ENCODE measurements around the gene PARN.
A peak's percentile ranks its signal among the peaks of the same experiment; 100 is the strongest.

PARN gene

DNA sequence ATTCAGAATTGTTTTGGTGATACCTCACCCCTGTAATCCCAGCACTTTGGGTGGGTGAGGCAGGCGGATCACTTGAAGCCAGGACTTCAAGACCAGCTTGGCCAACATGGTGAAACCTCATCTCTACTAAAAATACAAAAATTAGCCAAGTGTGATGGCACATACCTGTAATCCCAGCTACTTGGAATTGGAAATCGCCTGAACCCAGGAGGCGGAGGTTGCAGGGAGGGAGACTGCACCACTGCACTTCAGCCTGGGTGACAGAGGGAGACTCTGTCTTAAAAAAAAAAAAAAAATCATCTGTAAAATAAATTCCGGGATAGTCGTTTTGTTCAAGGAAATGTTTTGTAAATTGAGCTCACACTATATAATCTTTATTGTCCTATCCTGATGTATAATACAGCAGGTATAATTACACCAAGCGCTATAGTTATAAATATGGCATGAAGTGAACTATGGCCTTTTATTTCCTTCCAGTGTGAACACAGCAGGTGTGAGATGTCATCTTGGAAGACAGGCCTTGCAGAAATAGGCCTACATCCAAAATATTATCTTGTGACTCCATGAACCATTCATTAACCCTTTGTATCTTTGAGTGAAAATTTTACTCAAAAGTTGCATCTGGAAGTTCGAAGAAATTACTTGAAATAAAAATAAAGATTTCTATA lies 38.6 kb upstream of the PARN start:
- DNase-seq (ENCODE audit: insufficient read length, low spot score) (no peak), FAIRE-seq (no peak)
- TF ChIP-seq, protein P1, sequence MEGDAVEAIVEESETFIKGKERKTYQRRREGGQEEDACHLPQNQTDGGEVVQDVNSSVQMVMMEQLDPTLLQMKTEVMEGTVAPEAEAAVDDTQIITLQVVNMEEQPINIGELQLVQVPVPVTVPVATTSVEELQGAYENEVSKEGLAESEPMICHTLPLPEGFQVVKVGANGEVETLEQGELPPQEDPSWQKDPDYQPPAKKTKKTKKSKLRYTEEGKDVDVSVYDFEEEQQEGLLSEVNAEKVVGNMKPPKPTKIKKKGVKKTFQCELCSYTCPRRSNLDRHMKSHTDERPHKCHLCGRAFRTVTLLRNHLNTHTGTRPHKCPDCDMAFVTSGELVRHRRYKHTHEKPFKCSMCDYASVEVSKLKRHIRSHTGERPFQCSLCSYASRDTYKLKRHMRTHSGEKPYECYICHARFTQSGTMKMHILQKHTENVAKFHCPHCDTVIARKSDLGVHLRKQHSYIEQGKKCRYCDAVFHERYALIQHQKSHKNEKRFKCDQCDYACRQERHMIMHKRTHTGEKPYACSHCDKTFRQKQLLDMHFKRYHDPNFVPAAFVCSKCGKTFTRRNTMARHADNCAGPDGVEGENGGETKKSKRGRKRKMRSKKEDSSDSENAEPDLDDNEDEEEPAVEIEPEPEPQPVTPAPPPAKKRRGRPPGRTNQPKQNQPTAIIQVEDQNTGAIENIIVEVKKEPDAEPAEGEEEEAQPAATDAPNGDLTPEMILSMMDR (IDR thresholded peaks at IDR 0.05; ENCODE audit: insufficient read depth, missing control alignments) = no peak

DNA sequence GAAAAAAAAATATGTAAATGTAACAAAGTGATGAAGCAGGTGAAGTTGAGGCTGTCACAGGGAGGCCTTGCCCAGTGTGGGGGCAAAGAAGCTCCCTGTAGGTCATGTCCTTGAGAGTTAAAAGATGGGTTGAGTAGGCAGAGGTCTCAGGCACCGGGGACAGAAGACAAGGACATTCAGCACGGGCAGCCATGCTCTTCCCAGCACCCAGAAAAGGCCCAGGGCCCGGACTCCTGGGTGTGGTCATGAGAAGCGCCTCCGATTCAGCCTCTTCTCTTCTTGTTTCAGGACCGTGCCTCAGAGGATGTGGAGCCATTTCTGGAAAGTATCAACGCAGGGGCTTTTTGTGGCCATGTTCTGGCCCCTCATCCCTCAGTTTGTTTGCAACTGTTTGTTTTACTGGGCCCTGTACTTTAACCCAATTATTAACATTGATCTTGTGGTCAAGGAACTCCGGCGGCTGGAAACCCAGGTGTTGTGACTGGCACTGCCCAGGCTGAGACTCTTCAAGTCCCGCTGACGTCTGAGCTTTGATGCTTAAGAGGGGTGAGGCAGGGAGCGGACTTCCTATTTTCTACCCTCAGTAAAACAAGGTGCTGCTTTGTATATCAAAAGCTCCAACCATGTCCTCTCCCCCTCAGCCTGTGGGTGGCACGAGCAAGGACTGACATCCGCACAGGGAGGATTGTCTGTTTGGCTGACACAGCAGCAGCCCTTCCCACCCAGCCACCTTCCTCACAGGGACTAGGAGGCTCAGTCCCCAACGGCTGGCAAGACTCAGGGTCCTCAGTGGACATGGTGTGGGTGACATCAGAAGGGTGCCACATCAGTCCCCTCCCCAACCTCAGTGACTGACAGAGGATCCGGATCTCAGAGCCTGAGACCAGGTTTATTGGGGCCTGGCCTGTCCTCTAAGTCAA lies 37.5 kb upstream of the PARN start:
- FAIRE-seq = no peak
- TF ChIP-seq, protein P1 (IDR thresholded peaks at IDR 0.05; ENCODE audit: insufficient read depth, missing control alignments) = no peak
- no peak for DNase-seq (ENCODE audit: insufficient read length, low spot score)

DNA sequence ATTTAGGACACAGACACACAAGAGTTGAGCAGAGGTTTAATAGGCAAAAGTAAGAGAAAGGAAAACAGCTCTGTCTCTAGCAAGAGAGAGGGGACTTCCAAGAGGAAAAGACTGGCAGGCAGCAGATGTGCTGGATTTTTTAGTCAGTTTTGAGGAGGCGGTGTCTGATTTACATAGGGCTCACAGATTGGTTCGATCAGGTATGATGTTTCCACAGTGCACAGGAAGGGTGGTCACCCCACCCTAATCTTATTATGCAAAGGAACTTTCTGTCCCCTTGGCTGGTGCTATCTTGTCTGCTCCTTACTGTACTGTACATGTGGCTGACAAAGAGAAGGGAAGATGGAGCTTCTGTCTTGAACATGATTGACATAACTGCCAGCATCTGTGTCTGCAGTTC lies 28.0 kb upstream of the PARN start:
- peak; percentile 86 for FAIRE-seq
- DNase-seq (ENCODE audit: insufficient read length, low spot score) = peak; percentile 41
- TF ChIP-seq, protein P1 (IDR thresholded peaks at IDR 0.05; ENCODE audit: insufficient read depth, missing control alignments) = no peak

DNA sequence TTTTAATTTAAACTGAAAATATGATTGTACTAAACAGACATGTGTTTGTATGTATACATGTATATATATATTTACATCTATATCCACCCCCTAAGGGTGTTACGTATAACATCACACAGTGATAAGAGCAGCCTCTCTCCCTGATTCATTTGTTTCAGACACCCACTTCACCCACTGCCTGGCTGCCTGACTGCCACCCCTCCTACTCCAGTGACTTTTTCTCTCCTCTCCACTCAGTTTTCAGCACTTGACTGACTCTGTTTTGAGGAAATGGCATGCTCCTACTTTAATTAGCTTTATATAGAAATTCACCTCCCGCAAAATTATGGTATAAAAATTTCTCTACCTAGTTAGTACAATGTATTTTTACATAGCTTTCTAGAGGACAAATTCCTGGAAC lies 22.7 kb upstream of the PARN start:
- DNase-seq (ENCODE audit: insufficient read length, low spot score) (no peak), FAIRE-seq (no peak)
- TF ChIP-seq, protein P1 (IDR thresholded peaks at IDR 0.05; ENCODE audit: insufficient read depth, missing control alignments) = no peak

DNA sequence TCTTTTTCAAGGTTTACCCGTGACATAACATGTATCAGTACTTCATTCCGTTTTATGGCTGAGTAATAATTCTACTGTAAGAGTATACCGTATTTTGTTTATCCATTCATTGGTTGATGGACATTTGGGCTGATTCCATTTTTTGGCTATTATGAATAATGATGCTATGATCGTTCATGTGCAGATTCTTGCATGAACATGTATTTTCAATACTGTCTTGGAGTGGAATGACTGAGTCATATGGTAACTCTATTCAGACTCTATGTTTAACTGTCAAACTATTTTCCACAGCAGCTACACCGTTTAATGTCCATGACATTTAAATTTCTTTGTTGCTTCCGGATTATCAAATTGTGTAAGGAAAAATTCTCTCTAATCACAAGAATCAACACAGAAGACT lies 20.6 kb upstream of the PARN start:
- FAIRE-seq (no peak), DNase-seq (ENCODE audit: insufficient read length, low spot score) (no peak)
- TF ChIP-seq, protein P1 (IDR thresholded peaks at IDR 0.05; ENCODE audit: insufficient read depth, missing control alignments) = no peak

DNA sequence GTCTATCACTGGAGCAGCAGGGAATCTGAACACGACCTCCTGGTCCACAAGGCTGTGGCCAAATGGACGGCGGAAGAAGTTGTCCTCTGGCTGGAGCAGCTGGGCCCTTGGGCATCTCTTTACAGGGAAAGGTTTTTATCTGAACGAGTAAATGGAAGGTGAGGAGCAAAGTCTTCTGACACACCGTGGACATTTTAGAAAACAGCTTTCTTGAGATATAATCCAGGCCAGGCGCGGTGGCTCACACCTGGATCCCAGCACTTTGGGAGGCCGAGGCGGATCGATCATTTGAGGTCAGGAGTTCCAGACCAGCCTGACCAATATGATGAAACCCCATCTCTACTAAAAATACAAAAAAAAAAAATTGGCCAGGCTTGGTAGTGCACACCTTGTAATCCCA lies 19.8 kb upstream of the PARN start:
- TF ChIP-seq, protein P1 (IDR thresholded peaks at IDR 0.05; ENCODE audit: insufficient read depth, missing control alignments) = no peak
- FAIRE-seq (no peak), DNase-seq (ENCODE audit: insufficient read length, low spot score) (no peak)

DNA sequence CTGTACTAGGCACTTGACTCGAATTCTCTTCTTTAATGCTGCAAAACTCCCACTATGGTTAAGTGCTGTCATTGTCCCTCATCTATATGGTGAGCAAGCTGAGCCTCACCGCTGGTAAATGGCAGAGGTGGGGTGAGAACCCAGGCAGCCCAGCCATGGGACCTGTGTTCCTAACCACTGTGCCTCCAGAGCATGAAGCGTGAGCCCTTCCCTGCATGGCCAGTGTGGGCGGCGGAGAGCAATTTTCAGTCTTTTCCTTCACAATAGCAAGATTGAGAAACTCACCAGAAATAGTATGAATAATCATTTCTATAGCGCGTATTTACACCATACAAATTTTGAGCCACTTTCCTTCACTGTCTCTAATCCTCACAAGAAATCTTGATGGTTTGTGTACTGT lies 11.9 kb upstream of the PARN start:
- FAIRE-seq = no peak
- no peak for DNase-seq (ENCODE audit: insufficient read length, low spot score)
- TF ChIP-seq, protein P1 (IDR thresholded peaks at IDR 0.05; ENCODE audit: insufficient read depth, missing control alignments) = no peak
